Fibroblast of lung (primary cell): ENCODE measurements around the gene SLC5A4. TPM values are rescaled to one million over a fixed set of nuclear protein-coding genes. Genes with fewer than 3 reads are reported as not detected.
A peak's percentile ranks its signal among the peaks of the same experiment; 100 is the strongest.
"Not testable (repeated sequence)": the region's sequence is repeated elsewhere in the genome, so short reads cannot be mapped to it uniquely, and the experiment has no call there.

Experiments used
- DNase-seq, 2 donors: peaks; one replicate each; pipeline versions ENCODE4 v3.0.0 to v3.0.0-alpha.2; 2010; ENCODE audit warnings: low read depth in 2 of 2
- H2AFZ ChIP-seq: 2 replicates; pipeline ENCODE4 v1.5.1; 2012; ENCODE audit warnings: low read length, control low read depth, inconsistent platforms
- H3K27ac ChIP-seq: 2 replicates; pipeline ENCODE4 v1.5.1; 2011; ENCODE audit warnings: low read length, control low read depth; ENCODE audit not compliant: insufficient read depth
- H3K27me3 ChIP-seq: 2 replicates; pipeline ENCODE4 v1.5.1; 2011; ENCODE audit warnings: mild to moderate bottlenecking, low read length; ENCODE audit not compliant: control insufficient read depth, insufficient read depth
- H3K36me3 ChIP-seq: 2 replicates; pipeline ENCODE4 v1.5.1; 2011; ENCODE audit warnings: low read length; ENCODE audit not compliant: control insufficient read depth, insufficient read depth
- H3K4me1 ChIP-seq: 2 replicates; pipeline ENCODE4 v1.5.1; 2011; ENCODE audit warnings: low read length; ENCODE audit not compliant: control insufficient read depth, insufficient read depth; ENCODE audit errors: extremely low read depth
- H3K4me2 ChIP-seq: 2 replicates; pipeline ENCODE4 v1.5.1; 2011; ENCODE audit warnings: low read length, control low read depth; ENCODE audit not compliant: insufficient read depth; ENCODE audit errors: extremely low read depth
- H3K4me3 ChIP-seq, 4 experiments: fragments of 200-600 bp in 1 of 4; sonication (generic) in 1 of 4; replicated peaks in 1 of 4; 2 replicates each; pipeline ENCODE4 v1.5.1; 2011 to 2016; ENCODE audit warnings: low read length in 4 of 4, low read depth in 3 of 4, mild to moderate bottlenecking in 3 of 4, control low read depth in 2 of 4, inconsistent platforms in 1 of 4, mixed read lengths in 1 of 4; ENCODE audit not compliant: insufficient read depth in 1 of 4; ENCODE audit errors: control extremely low read depth in 1 of 4
- H3K79me2 ChIP-seq: 2 replicates; pipeline ENCODE4 v1.5.1; 2012; ENCODE audit warnings: mild to moderate bottlenecking, low read length, inconsistent platforms; ENCODE audit not compliant: control insufficient read depth, insufficient read depth
- H3K9ac ChIP-seq: 2 replicates; pipeline ENCODE4 v1.5.1; 2011; ENCODE audit warnings: mild to moderate bottlenecking, low read length, control low read depth; ENCODE audit not compliant: insufficient read depth
- H3K9me3 ChIP-seq: 2 replicates; pipeline ENCODE4 v1.5.1; 2012; ENCODE audit warnings: low read depth, low read length; ENCODE audit not compliant: control insufficient read depth, insufficient read depth
- H4K20me1 ChIP-seq: 2 replicates; pipeline ENCODE4 v1.5.1; 2011; ENCODE audit warnings: low read length; ENCODE audit not compliant: control insufficient read depth, insufficient read depth; ENCODE audit errors: extremely low read depth
- CTCF ChIP-seq, 2 donors: IDR thresholded peaks in 1 of 2; conservative IDR thresholded peaks in 1 of 2; 1 replicate in 1 of 2; 2 replicates in 1 of 2; pipeline ENCODE4 v1.5.1; 2011 to 2012; ENCODE audit warnings: low read length in 2 of 2, control low read depth in 1 of 2, inconsistent platforms in 1 of 2, low read depth in 1 of 2, mild to moderate bottlenecking in 1 of 2
- EZH2 ChIP-seq: IDR thresholded peaks from 2 replicates; pipeline ENCODE4 v1.5.1; 2012; ENCODE audit warnings: low read length, control low read depth, mild to moderate bottlenecking; ENCODE audit errors: missing control alignments
- polyA plus RNA-seq, 2 donors: library from polyadenylated mRNA; depleted of rRNA in 1 of 2; stranded (reverse) in 1 of 2; unstranded in 1 of 2; fragments of >200 nt; gene quantifications; 2 replicates each; pipeline ENCODE4 v1.2.1, GENCODE V29; 2011 to 2012; ENCODE audit warnings: missing spikeins in 1 of 2
- total RNA-seq: library from RNA; depleted of rRNA; stranded (reverse); fragments of >200 nt; gene quantifications from 2 replicates; pipeline ENCODE4 v1.2.1, GENCODE V29; 2014

Gene SLC5A4
- total and polyA plus RNA-seq, 2 donors (not counting 1 experiment from before 2014, with no cell fraction given) = 0.06 TPM; not detected in 1

GRCh38 chr22:32265882-32266767 lies 11.0 kb upstream of the SLC5A4 start:
- peak; percentile 82 to 92 for TF ChIP-seq CTCF (conservative IDR thresholded peaks at IDR 0.05 in 1 of 2, IDR thresholded peaks at IDR 0.05 in 1 of 2; ENCODE audit: low read depth in 1 of 2, low read length in 2 of 2)
- TF ChIP-seq EZH2 = no peak
- H3K4me3 ChIP-seq = peak overlapping the region in 2 of 4 experiments; percentile 22 to 25
- DNase-seq = peak; percentile 53 to 69
- no peaks in the 10 kb centered on the region for H3K27me3 ChIP-seq
- no peaks in the 10 kb centered on the region for H3K9me3 ChIP-seq
- H3K4me1 ChIP-seq = no peaks in the 10 kb centered on the region
- H3K9ac ChIP-seq = no peak overlapping the region
- H3K79me2 ChIP-seq = no peaks in the 10 kb centered on the region
- no peak overlapping the region for H3K27ac ChIP-seq
- H4K20me1 ChIP-seq = no peaks in the 10 kb centered on the region
- no peak overlapping the region for H2AFZ ChIP-seq
- H3K36me3 ChIP-seq = no peaks in the 10 kb centered on the region
- H3K4me2 ChIP-seq = no peak overlapping the region

DNA sequence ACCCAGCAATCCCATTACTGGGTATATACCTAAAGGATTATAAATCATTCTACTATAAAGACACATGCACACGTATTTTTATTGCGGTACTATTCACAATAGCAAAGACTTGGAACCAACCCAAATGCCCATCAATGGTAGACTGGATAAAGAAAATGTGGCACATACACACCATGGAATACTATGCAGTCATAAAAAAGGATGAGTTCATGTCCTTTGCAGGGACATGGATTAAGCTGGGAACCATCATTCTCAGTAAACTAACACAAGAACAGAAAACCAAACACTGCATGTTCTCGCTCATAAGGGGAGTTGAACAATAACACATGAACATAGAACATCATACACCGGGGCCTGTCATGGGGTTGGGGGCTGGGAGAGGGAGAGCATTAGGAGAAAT lies 8.5 kb upstream of the SLC5A4 start:
- DNase-seq, H3K4me2 ChIP-seq, H3K9ac ChIP-seq, H3K4me1 ChIP-seq, H3K79me2 ChIP-seq, H3K27ac ChIP-seq, H3K9me3 ChIP-seq, H4K20me1 ChIP-seq, H2AFZ ChIP-seq, H3K4me3 ChIP-seq, H3K27me3 ChIP-seq, H3K36me3 ChIP-seq: not testable (repeated sequence)

- no peak for DNase-seq
- H3K27ac ChIP-seq = no peak overlapping the region
- no peaks in the 10 kb centered on the region for H3K27me3 ChIP-seq
- no peak for TF ChIP-seq CTCF (conservative IDR thresholded peaks at IDR 0.05 in 1 of 2, IDR thresholded peaks at IDR 0.05 in 1 of 2; ENCODE audit: low read depth in 1 of 2, low read length in 2 of 2)
- H3K4me1 ChIP-seq = no peaks in the 10 kb centered on the region
- no peak overlapping the region for H2AFZ ChIP-seq
- no peaks in the 10 kb centered on the region for H3K9me3 ChIP-seq
- H3K4me3 ChIP-seq = no peak overlapping the region
- H3K79me2 ChIP-seq = no peaks in the 10 kb centered on the region
- no peaks in the 10 kb centered on the region for H4K20me1 ChIP-seq
- H3K9ac ChIP-seq = no peak overlapping the region
- no peak overlapping the region for H3K4me2 ChIP-seq
- no peaks in the 10 kb centered on the region for H3K36me3 ChIP-seq
Observed at GRCh38 chr22:32261306-32261705, 6.2 kb upstream of the SLC5A4 start.
